Left renal pelvis (tissue), 4 donors: ENCODE results near the gene NAALADL2. TPM values are rescaled to one million over a fixed set of nuclear protein-coding genes. Genes with fewer than 3 reads are reported as not detected.

Experiments
- DNase-seq, 4 donors: peaks; one replicate each; pipeline ENCODE4 v3.0.0-alpha.2; 2013; ENCODE audit warnings: low read depth in 4 of 4, low spot score in 3 of 4
- polyA plus RNA-seq, 4 donors: library from polyadenylated mRNA; unstranded; fragments of 120-200 nt; gene quantifications; one replicate each; pipeline ENCODE4 v1.2.1, GENCODE V29; 2013; ENCODE audit not compliant: insufficient read length in 4 of 4

Gene NAALADL2
- polyA plus RNA-seq, 4 donors: 13.6 to 25.3 (median 19.7) TPM

- no peak for DNase-seq
Measured at GRCh38 chr3:175713268-175713667, 854.1 kb downstream of the NAALADL2 start.

DNA sequence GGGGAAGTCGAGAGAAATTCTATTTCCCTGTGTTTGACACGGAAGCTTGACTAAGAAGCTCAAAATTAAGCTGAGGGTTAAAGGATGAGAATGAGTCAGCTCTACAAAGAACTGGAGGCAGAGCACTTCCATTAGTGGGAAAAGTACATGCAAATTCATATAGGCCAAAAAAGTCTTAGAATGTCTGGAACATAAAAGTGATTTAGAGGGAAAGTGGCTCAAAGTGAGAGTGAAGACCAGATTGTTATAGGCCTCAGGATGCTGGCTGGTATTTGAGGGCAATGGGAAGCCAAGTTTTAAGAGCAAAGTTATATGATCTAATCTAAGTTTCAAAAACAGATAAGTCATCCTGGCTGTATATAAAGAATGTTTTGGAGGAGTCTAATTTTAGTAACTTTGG, 857.3 kb downstream of the NAALADL2 start:
- DNase-seq: no peak

GRCh38 chr3:175726228-175726627, 867.1 kb downstream of the NAALADL2 start:
- no peak for DNase-seq

- DNase-seq: no peak
Measured at GRCh38 chr3:175728566-175728965, 869.4 kb downstream of the NAALADL2 start.

DNA sequence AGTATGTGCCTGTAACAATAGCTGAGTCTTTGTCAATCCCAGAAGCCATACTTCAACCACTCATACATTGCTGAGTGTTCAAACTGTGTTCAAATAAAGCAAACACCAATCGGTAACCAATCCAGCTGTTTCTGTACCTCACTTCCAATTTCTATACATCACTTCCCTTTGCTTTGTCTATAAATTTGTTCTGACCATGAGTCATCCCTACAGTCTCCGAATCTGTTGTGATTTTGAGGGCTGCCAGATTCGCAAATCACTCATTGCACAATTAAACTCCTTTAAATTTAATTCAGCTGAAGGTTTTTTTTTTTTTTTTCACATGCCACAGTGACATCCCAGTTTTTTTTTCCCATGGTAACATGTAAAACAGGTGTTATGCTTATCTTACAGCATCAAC, 870.3 kb downstream of the NAALADL2 start:
- DNase-seq: no peak

DNA sequence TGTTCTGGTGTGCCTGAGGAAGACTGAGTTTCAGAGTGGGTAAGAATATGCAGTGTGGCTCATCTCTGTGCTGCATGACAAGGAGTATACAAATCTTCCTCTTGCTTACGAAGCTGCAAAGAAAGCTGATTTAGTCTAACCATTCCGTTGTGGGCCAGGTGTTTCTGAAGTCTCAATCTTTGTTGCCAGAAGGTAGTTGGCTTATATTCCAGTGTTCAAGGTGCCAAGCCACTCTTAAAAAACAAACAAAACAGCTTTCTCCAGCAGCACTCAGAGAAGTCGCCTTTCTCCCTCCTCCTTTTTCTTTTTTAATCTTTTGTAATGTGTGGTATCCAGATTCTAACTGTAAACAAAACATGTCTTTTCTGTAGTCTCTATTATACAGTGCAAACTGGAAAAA, 872.4 kb downstream of the NAALADL2 start:
- DNase-seq: no peak

- no peak for DNase-seq
Measured at GRCh38 chr3:175732017-175732416, 872.9 kb downstream of the NAALADL2 start.

GRCh38 chr3:175735866-175736265, 876.7 kb downstream of the NAALADL2 start:
- no peak for DNase-seq

DNA sequence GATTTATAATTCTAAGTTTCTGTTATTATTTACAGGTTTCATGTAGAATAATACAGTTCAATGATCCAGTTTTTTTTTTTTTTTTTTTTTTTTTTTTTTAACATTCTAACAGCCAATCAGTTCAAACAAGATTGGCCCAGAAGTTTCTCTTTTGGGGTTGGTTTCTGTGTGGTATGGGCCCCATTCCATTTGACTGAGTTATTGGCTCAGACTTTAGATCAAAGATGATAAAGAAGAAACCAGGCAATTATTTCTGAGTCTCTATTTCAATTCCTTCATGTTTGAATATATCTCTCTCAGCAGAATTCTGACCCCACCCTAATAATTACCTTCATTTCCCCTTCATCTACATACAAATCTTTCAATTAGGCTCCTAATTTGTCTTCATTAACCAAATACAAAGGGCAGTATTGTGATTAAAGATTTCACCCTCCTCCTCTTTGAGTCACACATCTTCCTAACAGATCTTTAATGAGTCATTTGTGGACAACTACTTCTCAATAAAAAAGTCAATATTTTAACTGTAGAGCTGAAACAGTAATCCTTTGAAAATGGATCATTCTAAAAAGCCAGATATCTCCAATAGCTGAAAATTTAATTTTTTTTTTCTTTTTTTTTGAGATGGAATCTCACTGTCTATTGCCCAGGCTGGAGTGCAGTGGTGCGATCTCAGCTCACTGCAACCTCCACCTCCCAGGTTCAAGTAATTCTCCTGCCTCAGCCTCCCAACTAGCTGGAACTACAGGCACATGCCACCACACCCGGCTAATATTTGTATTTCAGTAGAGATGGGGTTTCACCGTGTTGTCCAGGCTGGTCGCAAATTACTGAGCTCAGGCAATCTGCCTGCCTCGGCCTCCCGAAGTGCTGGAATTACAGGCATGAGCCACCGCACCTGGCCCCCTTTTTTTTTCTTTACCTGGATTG, 878.8 kb downstream of the NAALADL2 start:
- no peak for DNase-seq

DNA sequence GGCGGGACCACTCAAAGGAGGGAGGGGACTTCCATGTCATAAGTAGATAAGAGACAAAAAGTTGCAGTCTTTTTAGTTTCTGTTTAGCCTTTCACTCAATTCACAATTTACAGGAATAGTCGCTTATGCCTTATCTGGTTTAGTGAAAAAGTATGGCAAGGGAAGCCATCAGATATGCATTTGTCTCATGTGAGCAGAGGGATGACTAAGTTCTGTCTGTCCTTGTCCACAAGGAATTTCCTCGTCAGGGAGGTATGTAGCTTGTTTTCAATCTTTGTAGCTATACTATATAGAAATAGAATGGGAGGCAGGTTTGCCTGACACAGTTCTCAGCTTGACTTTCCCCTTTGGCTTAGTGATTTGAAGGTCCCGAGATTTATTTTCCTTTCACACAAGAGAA, 882.8 kb downstream of the NAALADL2 start:
- DNase-seq: no peak

GRCh38 chr3:175743733-175744400, 884.7 kb downstream of the NAALADL2 start:
- DNase-seq: no peak

DNA sequence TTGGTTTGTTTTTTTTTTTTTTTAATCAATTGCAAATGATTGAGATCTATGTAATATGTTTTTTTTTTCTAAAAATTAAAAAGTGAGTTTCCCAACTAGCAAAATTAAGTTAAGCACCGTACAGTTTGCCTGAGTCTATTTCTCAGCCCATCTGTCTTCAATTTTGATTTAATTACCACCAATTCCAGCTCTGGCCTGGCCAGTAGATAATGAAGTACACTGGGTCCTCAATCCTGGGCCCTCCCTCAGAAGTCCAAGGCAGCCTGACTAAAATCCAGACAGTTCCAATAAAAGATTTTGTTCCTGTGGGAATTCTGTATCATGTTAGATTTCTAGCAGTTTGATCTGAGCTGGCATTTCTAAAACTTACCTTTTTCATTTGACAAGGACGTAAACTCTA, 887.2 kb downstream of the NAALADL2 start:
- no peak for DNase-seq

- no peak for DNase-seq
Measured at GRCh38 chr3:175748087-175748730, 889.1 kb downstream of the NAALADL2 start.

GRCh38 chr3:175749981-175750380, 890.8 kb downstream of the NAALADL2 start:
- DNase-seq: no peak

DNA sequence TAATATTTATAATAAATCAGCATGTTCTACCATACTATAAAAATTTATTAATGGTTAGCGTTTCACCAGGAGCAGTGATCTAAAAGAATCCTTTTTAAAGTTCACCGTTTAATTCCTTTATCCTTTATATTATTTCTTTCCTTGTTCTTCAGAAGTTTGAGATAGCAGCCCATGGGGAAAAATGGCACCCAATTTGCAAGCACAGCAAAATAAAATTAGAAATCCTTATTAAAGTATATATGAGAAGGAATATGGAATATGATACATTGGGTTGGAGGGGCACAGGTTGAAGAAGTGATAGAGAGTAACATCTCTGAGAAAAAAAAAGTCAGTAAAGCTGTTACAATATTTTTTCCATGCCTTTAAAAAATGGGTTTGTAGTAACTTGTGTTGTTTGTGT, 892.0 kb downstream of the NAALADL2 start:
- DNase-seq: no peak

GRCh38 chr3:175763948-175764347, 904.8 kb downstream of the NAALADL2 start:
- DNase-seq: no peak

DNA sequence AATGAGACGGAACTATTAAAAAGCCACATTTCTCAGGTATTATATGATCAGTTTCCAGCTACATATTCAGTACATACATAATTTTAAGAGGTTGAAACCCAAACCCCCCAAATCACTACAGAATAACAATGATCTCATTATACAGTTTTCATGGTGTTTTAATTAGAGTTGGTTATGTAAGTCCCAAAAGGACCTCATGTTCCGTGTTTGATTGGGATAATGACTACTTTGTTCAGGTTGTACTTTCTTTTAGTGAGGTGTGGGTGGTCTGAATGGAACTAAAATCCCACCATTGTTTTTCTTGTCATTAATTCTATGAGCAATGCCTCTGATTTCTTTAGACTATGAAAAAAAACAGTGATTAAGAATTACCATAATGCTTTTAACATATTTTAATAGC, 905.6 kb downstream of the NAALADL2 start:
- no peak for DNase-seq

DNA sequence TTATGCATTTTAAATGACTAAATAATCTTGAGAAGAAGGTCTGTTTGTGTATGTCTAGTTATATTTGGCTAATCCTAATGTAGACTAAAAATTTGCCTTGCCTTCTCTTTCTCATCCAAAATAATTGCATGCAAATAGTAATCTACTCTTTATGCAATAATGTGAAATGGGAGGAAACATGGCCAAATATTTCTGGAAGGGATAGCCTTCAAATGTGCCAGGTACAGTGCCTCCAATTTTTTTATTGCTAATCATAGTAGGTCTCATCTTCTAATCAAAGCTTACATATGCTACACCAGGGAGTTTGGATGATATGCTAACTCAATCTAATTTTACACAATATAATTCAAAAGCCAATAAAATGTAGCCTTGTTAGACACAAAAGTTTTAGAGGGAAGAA, 911.3 kb downstream of the NAALADL2 start:
- DNase-seq: no peak

- DNase-seq: no peak
Measured at GRCh38 chr3:175777495-175777894, 918.4 kb downstream of the NAALADL2 start.

DNA sequence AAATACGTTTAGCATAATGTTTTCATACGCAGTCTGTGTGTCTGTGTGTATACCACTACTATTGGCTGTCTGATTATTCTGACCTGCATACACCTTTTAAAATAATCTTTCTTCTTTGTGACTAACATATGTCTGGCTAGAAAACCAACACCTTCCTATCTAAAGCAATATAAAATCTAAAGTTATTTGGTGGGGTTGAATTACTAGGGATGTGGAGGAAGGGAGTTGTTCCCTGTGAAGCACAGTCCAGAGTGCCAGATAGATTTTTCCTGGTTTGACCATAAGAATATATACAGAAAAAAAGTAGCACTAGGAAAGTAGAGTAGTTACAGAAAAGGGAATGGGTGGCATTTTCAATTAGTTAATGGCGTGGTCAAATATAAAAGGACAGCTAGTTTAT, 918.8 kb downstream of the NAALADL2 start:
- DNase-seq: no peak

GRCh38 chr3:175778994-175779393, 919.9 kb downstream of the NAALADL2 start:
- no peak for DNase-seq
